Measurements from ENCODE around the gene TBC1D22A.

TBC1D22A gene

DNA sequence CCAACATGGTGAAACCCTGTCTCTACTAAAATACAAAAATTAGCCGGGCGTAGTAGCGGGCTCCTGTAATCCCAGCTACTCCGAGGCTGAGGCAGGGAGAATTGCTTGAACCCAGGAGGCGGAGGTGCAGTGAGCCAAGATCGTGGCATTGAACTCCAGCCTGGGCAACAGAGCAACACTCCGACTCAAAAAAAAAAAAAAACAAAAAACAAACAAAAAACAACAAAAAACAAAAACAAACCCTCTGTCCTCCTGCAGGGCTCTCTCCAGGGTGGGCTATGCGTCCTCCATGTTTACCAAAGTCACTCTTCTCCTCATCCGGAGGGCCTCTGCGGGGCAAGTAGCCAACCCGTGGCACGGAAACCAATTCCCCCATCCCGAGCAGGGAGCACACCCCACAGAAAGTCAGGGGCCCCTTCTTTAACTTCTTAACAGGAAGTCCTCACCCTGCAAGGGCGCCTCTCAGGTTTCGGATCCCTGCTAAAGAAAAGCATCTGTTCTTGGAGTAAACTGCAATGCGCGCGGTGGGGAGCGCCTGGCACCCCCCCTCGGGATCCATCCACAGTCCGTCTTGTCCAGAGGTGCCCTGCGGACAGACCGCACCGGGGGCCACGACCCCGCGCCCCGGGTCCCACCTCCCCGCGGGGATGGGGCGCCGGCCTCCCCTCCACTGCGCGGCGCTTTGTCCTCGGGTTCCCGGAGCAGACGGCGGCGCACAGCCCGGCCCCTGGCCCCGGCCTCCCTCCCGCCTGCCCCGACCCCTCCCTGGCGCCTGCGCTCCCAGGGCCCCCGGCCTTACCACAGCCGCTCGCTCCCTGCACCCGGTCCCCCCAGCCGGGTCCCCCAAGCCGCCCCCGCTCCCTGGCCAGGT is 25.1 kb upstream of the TBC1D22A start:
- no peak for DNase-seq (ENCODE audit: low read depth in 2 of 2, low spot score in 1 of 2)

DNA sequence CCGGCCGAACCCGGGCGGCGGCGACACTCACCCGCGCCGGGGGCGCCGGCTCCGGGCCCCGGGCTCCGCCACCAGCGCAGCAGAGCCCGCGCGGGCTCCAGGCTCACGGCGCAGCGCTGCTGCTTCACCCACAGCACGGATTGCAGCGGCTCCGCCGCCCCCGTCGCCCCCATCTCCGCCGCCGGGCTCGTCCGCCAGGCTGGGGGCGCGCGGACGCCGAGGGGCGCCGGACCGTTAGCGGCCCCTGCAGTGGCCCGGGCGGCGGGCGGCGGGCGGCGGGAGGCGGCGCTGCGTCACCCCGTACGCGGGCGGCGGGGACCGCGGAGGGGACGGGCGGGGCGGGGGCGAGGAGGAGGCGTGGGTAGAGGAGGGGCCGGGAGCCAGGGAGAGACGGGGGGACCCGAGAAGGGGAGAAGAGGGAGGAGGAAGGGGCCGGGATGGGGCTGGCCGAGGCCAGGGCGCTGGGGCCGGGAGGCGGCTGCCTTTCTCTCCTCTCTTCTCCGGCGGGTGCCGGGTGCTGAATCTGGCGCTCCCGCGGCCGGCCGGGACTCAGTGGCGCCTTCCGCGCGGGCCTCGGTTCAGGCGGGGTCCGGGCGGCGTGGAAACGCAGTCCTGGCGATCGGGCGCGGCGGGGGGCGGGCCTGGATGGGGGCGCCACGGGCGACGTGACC is 24.3 kb upstream of the TBC1D22A start, which contains the start of gene CERK:
Gene CERK (minus strand): TSS at position 277 of the 671 bp plus-strand sequence. CDS start 104 bp downstream, at position 173.
- DNase-seq (ENCODE audit: low read depth in 2 of 2, low spot score in 1 of 2), result no peak

DNA sequence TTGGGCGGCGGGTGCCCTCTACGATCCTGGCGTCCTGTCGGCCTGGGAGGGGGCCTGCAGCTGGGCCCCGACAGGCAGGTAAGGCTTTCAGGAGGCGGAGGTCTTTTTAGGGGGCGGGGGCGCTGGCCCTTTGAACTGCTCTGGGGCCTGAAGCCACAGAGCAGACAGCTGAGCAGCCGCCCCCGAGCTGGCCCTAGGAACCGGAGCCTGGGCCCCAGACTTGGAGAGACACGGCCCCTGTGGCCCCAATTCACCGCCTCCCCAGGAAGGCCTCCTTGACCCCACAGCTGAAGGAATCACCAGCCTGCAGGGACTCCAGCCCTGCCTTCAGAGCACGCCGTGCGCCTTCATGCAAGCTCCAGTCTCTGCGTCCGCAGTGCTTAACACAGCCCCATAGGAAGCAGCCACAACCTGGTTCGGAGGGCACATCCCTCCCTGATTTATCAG is 23.8 kb upstream of the TBC1D22A start:
- DNase-seq (ENCODE audit: low read depth in 2 of 2, low spot score in 1 of 2), result no peak

DNA sequence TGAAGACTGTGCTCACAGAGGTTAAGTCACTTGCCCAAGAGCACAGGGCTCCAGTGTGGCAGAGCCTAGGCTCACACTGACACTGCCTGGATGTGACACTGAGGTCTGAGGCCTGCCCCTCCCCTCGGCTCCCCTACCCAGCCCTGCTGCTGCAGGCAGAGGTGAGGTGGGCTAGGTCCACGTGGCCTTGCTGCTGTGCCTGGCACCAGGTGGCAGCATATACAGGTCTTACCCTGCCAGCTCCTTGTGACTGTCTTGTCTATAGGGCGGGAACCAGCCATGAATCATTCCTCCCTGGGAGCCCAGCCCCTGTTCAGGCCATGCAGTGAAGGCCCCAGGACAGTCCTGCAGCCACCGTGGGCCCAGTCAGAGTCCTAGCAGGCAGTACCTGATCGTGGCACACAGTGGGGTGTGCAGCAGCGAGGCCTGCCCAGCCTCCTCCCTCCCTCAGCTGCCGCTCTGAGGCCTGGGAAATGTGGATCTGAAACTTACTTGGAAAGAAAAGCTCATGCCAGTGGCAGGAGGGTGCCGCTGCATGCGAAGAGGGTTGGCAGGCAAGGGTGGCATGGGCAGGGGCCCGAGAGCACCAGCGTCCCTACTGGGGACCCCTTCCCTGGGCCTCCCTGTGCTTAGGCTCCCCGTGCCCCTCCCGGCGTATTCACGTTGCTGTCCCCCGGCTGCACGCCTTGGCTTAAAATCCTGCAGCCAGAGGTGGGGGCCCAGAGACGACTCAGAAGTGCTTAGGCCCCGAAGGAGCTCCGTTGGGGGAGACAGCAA is 23.2 kb upstream of the TBC1D22A start:
- DNase-seq (ENCODE audit: low read depth in 2 of 2, low spot score in 1 of 2), result no peak

DNA sequence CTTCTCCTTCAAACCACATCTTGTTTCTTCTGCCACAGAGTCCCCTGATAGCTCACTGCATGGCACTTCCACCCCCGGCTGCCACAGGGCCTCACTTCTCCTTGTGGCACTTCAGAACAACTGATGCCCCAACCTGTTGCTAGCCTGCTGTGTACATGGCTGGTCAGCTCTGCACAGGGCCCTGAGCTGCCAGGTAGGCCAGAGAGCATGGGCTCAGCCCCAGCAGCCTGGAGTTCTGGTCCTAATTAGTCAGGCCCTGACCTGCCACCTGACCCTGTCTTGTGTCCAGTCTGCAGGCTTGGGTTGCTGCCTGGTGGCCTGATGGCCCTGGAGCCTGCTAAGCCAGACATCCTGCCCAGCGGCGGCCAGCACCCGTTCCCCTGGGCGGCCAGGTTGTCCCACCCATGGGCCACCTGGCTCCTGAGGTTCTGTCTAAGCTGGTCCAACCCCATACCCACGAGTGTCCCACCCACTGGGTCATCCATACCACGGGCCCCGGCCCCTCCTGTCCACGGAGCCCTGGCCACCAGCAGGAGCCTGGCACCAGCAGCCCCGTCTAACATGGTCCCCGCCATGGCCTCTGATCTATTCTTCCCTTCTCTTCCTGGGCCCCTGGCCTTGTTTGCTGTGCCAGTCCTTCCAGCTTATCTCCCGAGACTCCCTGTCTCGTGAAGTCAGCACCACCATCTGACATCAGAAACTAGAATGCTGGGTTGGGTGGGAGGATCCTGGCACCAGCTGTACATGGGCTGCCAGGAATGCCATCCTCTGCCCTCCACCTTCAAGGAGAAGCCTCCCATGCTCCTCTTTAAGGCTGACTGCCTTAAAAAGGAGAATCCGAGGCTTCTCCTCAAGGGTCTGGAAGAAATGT is 21.3 kb upstream of the TBC1D22A start:
- no peak for DNase-seq (ENCODE audit: low read depth in 2 of 2, low spot score in 1 of 2)

DNA sequence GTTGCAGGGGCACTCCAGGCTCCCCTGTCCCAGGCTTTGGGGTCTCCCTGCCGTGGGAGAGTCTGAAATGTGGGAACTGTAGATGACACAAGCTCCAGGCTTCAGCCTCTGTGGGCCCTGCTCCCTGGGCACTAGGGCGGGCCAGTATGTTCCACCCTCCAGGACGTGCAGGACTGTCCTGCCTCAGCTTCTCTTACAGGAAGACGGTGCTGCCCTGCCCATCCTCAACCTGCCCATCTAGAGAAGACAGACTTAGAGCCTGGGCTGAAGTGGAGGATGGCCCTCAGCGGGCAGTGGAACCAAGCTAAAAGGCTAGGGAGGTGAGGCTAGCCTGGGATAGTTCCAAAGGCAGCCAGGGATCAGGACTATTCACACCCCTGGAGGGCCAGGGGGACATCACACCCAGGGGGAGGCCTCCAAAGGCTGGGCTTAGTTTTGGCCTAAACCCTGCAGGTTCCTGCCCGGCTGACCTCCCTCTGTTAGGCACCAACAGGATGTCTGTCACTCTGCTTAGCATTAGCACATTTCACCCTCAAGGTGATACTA is 20.4 kb upstream of the TBC1D22A start:
- DNase-seq (ENCODE audit: low read depth in 2 of 2, low spot score in 1 of 2), result no peak

DNA sequence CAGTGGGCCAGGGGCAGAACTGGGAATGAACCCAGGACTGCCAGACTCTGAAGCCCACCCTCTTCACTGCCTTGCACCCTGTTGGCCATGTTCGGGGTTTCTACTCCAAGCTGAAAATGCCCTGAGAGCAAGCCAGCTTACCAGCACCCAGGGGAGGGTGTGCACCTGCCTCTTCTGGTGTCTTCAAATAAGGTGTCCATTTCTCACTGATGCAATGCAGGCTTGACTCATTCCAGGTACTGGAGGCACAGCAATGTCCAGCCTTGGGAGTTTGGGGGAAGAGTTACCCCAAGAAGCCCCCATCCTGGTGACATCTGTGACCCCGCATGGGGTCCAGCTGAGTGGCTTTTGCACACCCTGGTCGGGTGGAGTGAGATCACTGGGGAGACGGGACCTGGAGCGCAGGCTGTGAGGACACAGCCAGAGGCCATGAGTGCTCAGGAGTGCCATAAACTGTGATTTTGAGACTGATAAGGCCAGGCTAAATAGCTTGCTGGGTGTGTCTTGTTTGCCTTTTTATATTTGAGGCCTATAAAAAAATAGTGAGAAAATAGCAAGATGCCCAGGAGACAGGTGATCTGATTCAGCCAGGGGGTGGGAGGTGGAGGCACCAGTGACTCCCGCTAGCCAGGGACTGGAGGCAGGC is 19.8 kb upstream of the TBC1D22A start:
- no peak for DNase-seq (ENCODE audit: low read depth in 2 of 2, low spot score in 1 of 2)

DNA sequence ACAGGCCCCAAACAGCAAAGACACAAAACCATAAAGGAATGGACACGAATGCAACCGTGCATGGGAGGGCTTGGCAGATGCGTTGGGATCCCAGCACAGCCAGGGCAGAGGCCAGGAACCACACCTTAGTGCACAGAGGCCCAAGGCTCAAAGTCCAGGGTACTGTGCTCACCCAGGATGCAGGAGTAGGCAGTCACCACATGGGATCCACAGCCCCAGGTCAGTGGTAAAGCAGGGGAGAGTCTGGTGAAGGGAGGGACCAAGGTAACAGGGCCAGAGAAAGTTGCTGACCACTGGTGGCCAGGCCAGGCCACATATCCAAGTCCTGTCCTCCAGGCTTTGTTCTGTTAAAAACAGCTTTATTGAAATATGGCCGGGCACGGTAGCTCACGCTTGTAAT is 17.9 kb upstream of the TBC1D22A start:
- no peak for DNase-seq (ENCODE audit: low read depth in 2 of 2, low spot score in 1 of 2)

DNA sequence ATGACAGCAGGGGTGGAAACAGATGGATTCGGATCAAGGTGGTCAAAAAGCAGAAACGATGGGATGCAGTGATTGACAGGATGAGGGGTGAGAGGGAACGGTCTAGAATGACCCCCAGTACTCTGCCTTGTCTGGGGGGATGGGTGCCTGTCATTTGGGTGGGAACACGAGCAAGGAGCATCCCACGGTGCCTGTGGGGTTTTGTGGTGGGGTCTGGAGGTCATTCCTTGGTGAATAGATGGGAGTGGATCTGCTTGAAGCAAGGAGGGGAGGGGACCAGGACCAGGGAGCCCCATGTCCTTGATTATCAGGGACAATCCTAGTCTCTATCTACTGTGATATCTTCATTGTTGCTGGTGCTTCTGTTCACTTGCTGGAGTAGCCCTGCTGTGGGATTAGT is 16.3 kb upstream of the TBC1D22A start:
- no peak for DNase-seq (ENCODE audit: low read depth in 2 of 2, low spot score in 1 of 2)

DNA sequence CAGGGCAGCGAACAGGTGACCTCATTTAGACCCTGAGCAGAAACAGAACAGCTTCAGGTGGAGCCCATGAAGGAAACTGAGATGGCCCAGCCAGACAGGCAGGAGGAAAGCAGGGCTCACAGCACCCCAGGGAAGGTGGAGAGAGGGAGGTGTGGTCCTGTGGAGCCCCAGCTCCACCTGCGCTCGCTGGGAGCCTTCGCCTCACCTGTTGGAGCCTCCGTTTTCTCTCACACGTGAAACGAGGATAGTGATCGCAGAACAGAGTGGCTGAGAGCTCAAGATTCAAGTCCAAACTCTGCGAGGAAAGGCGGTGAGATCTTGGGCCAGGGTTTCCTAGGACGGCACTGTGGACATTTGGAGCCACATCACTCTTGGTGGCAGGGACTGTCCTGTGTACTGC is 15.8 kb upstream of the TBC1D22A start:
- DNase-seq (ENCODE audit: low read depth in 2 of 2, low spot score in 1 of 2), result no peak

DNA sequence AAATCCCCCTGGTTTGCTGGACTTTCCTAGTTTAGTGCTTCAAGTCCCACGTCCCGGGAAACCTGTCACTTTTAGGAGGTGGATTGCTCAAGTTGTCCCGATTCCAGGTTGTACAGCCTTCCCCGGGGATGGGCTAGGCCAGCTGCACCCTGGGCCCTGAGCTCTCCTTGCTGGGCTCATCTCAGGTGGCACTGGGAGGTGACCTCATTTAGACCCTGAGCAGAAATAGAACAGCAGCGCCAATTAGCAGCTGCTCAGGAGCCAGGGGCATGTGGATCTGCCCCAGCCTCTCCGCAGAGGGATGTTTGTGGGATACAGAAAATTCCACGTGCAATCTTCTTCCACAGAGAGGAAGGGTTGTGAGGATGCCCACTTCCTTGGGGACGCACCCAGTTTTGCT is 14.8 kb upstream of the TBC1D22A start:
- DNase-seq (ENCODE audit: low read depth in 2 of 2, low spot score in 1 of 2), result no peak

DNA sequence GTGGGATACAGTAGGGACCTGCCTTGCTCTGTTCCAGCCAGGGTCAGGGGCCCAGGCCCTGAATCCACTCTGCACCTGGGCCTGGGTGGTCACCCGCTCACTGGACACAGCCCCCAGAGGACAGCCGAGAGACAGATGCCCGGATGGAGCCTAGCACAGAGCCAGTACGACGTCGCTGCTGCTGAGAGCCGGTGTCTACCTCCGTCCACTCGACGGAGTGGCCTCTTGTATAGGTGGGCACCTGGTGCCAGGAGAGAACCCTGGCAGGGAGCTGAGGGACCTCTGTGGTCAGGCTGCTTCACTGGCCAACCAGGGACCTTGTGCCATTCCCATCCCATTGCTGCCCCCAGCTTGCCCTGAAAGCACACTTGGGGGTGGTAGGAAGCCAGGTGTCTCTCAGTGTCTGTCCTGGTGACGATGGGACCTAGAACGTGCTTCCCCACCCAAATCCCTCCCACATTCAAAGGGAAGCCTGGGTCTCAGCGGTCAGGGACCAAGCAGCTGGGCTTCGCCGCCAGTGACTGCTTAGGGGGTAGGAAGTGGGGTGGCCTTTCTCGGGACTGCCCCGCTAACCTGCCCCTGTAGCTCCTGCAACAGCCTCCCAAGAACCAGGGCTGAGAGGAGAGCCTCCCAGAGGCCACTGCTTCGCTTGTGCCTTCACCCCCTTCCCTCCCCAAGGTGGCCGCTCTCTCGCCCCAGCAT is 14.1 kb upstream of the TBC1D22A start:
- DNase-seq (ENCODE audit: low read depth in 2 of 2, low spot score in 1 of 2), result no peak

DNA sequence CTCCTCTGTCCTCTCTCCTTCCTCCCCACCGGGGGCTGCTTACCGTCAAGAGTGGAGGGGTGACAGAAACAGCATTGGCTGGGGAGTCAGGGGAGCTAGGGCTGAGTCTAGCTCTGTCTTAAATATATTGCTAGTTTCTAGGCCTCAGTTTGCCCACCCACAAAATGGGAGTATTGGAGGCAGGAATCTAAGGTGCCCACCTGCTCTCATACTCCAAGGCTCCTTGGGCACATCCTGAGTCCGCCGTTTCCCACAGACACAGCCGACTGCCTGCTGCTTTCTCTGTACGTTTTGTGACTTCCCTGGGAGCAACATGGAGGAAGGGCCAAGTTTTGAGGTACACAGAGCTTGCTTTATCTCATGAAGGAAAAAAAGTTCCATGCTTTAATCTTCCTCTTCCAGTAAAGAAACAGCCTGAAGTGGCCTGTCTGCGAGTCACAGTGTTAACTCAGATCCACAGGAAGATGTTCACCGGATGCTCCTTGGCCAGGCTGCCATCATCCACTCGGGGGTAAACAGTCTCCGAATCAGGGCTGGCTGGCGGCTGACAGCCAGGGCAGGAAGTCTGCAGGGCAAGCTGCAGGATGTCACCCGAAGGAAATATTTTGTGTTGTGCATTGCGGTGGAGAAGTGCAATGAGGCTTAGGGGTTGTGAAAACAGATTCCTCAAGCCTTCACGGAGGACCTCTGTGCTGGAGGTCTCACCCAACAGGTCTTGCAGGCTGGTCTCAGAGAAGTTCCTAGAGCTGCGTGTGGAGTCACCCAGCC is 13.4 kb upstream of the TBC1D22A start:
- peak in 1 of 2 donors; percentile 47 for DNase-seq (ENCODE audit: low read depth in 2 of 2, low spot score in 1 of 2)

DNA sequence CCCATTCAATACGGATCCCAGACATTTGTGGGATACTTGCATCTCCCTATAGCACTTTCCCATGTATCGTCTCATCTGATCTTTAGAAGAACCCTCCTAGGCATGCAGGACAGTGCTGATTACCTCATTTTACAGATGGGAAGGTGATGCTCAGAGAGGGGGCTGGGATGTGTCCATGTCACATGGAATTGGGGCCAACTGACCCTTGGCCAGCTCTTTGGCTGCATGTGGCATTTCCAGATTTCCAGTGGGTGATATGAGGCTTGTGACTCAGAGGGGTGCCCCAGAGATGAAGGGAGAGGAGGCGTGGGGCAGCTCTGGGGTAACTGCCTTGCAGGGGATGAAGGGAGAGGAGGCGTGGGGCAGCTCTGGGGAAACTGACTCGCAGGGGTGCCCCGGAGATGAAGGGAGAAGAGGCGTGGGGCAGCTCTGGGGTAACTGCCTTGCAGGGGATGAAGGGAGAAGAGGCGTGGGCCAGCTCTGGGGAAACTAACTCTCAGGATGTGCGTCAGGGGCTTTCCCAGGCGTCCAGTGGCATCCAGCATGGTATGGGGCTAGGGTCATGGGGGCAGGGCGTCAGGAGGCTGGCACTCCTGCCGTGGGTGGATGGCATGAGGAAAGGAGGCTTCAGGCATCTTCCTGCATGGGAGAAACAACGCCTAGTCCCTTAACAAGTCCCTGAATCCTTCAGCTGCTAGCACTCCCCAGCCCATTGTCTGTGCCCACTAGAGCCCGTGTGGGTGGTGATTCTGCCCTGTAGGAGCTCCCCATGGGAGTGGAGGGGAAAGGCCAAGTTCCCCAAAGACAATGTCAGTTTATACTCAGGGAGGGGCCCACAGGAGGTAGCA is 12.5 kb upstream of the TBC1D22A start:
- no peak for DNase-seq (ENCODE audit: low read depth in 2 of 2, low spot score in 1 of 2)

DNA sequence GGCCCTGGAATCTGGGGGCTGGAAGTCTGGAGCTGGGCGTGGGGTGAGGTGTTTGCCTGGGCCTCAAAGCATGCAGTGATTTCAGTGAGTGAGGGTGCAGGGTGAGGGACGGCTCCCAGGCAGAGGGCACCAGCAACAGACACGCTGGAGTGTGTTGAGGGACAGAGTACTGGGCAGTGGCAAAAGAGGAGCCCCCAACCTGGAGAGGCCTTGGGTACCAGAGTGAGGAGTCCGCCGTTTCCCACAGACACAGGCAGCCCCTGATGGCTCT is 12.0 kb upstream of the TBC1D22A start:
- DNase-seq (ENCODE audit: low read depth in 2 of 2, low spot score in 1 of 2), result no peak

DNA sequence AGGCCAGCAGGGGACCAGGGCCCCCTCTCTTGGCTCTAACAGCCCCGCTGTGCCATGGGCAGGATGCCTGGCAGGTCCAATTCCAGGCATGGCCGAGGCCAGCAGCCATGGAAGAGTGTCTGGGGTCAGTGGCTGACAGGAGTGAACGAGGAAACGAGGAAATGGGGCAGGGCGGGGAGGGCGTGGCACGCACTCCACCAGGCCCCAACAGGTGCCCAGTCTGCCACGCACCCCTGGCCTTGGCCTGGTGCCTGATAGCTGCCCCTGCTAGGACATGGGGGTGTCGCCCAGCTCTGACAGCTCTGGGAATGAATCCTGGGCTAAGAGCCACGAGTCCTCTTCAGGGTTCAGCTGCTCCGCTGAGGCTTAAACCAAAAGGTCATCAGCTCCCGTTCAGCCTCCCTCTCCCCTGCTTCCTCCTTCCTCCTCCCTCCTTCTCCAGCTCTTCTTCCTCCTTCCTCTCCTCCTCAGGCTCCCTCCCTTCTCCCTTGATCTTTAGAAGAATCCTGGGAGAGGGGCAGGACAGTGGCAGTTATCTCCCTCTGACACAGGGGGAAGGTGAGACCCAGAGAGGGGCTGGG is 11.5 kb upstream of the TBC1D22A start:
- DNase-seq (ENCODE audit: low read depth in 2 of 2, low spot score in 1 of 2), result no peak

DNA sequence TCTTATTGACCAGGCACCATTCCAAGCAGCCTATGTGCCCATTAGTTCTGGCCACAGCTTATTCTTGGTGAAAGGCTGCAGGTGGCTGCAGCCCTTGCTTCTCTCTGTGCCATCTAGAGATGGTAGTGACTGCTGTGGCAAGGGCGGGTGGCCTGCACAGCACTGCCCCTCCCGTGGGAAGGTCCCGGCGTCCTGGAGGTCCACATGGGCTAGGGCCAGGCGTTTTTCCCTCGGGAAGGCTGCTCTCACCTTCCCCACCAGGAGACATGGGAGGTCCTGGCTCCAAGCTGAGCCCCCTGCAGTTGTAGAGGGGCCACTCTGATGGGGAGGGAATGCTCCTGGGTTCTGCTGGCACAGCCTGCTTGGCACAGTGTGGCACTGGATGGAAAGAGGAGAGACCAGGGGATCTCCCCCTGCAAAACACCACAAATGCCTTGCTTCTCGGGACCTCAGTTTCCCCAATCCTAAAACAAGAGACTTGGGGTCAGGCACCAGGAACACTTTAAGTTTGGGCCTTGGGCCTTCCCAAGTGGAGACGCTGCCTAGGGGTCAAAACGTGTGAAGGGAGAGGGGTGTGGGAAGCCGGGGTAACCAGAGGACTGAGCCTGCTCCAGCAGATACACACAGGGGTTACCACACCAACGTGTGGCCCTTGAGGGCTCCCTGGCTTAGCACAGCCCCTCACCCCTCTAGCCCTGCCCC is 10.0 kb upstream of the TBC1D22A start:
- DNase-seq (ENCODE audit: low read depth in 2 of 2, low spot score in 1 of 2), result no peak

Data from stimulated activated CD8-positive, alpha-beta memory T cell treated with anti-CD3 and anti-CD28 coated beads, Interleukin-4, amount 100 ng/mL, for 1 hour (primary cell).